Lung (tissue), 12 donors: Measurements from ENCODE around the gene TENT5A. TPM values are rescaled to one million over a fixed set of nuclear protein-coding genes. Genes with fewer than 3 reads are reported as not detected.

ENCODE experiments used
- ATAC-seq: fragments of 200-7000 bp; cut with Tn5 transposase; one replicate; pipeline ENCODE4 v1.9.1; 2020; ENCODE audit warnings: moderate number of reproducible peaks; ENCODE audit not compliant: insufficient read depth, low FRiP score
- DNase-seq, 3 donors: peaks; one replicate each; pipeline ENCODE4 v3.0.0-alpha.2; 2013 to 2017
- H3K27ac ChIP-seq, 2 donors: one replicate each; pipeline ENCODE4 v1.5.1; 2013; ENCODE audit warnings: mild to moderate bottlenecking in 2 of 2, moderate library complexity in 2 of 2, control low read depth in 1 of 2, inconsistent platforms in 1 of 2, low read depth in 1 of 2, low read length in 1 of 2
- H3K27me3 ChIP-seq, 3 donors: one replicate each; pipeline ENCODE4 v1.5.1; 2013; ENCODE audit warnings: low read length in 2 of 3; ENCODE audit not compliant: control insufficient read depth in 3 of 3, insufficient read depth in 3 of 3
- H3K36me3 ChIP-seq, 4 donors: one replicate each; pipeline ENCODE4 v1.5.1; 2013; ENCODE audit warnings: low read length in 4 of 4, mild to moderate bottlenecking in 1 of 4, moderate library complexity in 1 of 4; ENCODE audit not compliant: control insufficient read depth in 4 of 4, insufficient read depth in 4 of 4
- H3K4me1 ChIP-seq, 5 donors: one replicate each; pipeline ENCODE4 v1.5.1; 2013; ENCODE audit warnings: low read length in 5 of 5, mild to moderate bottlenecking in 2 of 5, moderate library complexity in 1 of 5; ENCODE audit not compliant: control insufficient read depth in 5 of 5, insufficient read depth in 5 of 5
- H3K4me3 ChIP-seq: one replicate; pipeline ENCODE4 v1.5.1; 2013; ENCODE audit warnings: mild to moderate bottlenecking, control low read depth, moderate library complexity
- H3K9ac ChIP-seq, 2 donors: one replicate each; pipeline ENCODE4 v1.5.1; 2013; ENCODE audit warnings: low read length in 2 of 2, control low read depth in 1 of 2; ENCODE audit not compliant: insufficient read depth in 1 of 2
- H3K9me3 ChIP-seq, 4 donors: one replicate each; pipeline ENCODE4 v1.5.1; 2013; ENCODE audit warnings: low read length in 3 of 4, mild to moderate bottlenecking in 1 of 4, moderate library complexity in 1 of 4; ENCODE audit not compliant: control insufficient read depth in 4 of 4, insufficient read depth in 3 of 4
- CTCF ChIP-seq: IDR thresholded peaks from 2 replicates; pipeline ENCODE4 v1.5.1; 2012; ENCODE audit warnings: mild to moderate bottlenecking; ENCODE audit errors: control extremely low read depth, extremely low read depth
- WGBS, 2 donors: extraction: QIAGEN DNeasy Blood & Tissue Kit; methylation state at CpG; one replicate each; pipeline ENCODE4 v1.1.7; 2013; 5-methylcytosine and 5-hydroxymethylcytosine counted together
- polyA plus RNA-seq, 2 donors: library from polyadenylated mRNA; stranded (reverse); fragments of 200-250 nt; gene quantifications; one replicate each; pipeline ENCODE4 v1.2.1, GENCODE V29; 2013
- total RNA-seq, 2 donors: library from RNA; depleted of rRNA in 1 of 2; stranded (reverse); fragments of >200 nt in 1 of 2; gene quantifications; one replicate each; pipeline ENCODE4 v1.2.1, GENCODE V29; 2014 to 2021
- donor health status: control.
- donor health status: control.
- donor health status: Bipolar disorder and iron deficiency.
- donor health status: healthy.
- donor health status: DM: yes; HTN: yes; CAD: no.

TENT5A gene
- total and polyA plus RNA-seq, 4 donors, result 3.7 to 29.8 (median 9.1) TPM

GRCh38 chr6:81708113-81708699 is 44.3 kb downstream of the TENT5A start:
- ATAC-seq (no peak), DNase-seq (no peak)
- Histone ChIP-seq H3K9ac (no peak overlapping the region), H3K4me1 (peaks cover 0 to 10% (median 0%) of the 10 kb centered on the region in 5 donors), H3K36me3 (no peaks in the 10 kb centered on the region), H3K9me3 (no peaks in the 10 kb centered on the region), H3K27me3 (no peaks in the 10 kb centered on the region), H3K4me3 (no peak overlapping the region), H3K27ac (peak overlapping the region in 1 of 2 donors; percentile 74)
- no peak for TF ChIP-seq CTCF
- 67 to 83% methylated on average over 5 of the region's 5 CpGs for WGBS, 2 donors

GRCh38 chr6:81704700-81705099 is 47.8 kb downstream of the TENT5A start:
- DNase-seq (no peak), ATAC-seq (no peak)
- Histone ChIP-seq H3K4me1 (peaks cover 0 to 7% (median 0%) of the 10 kb centered on the region in 5 donors), H3K4me3 (no peak overlapping the region), H3K36me3 (no peaks in the 10 kb centered on the region), H3K27me3 (no peaks in the 10 kb centered on the region), H3K9me3 (no peaks in the 10 kb centered on the region), H3K27ac (no peak overlapping the region), H3K9ac (no peak overlapping the region)
- no peak for TF ChIP-seq CTCF

- no peak overlapping the region for H3K9ac ChIP-seq
- DNase-seq (no peak), ATAC-seq (no peak)
- H3K4me3 ChIP-seq, result no peak overlapping the region
- H3K4me1 ChIP-seq, result peaks cover 0 to 6% (median 0%) of the 10 kb centered on the region in 5 donors
- no peak overlapping the region for H3K27ac ChIP-seq
- no peaks in the 10 kb centered on the region for H3K27me3 ChIP-seq
- 90 to 93% methylated on average over 1 of the region's 1 CpG for WGBS, 2 donors
- H3K9me3 ChIP-seq, result no peaks in the 10 kb centered on the region
- TF ChIP-seq CTCF, result no peak
- H3K36me3 ChIP-seq, result no peaks in the 10 kb centered on the region
Observed at GRCh38 chr6:81700414-81700813, 52.1 kb downstream of the TENT5A start.

- peaks cover 0 to 6% (median 0%) of the 10 kb centered on the region in 5 donors for H3K4me1 ChIP-seq
- no peak for DNase-seq
- H3K9me3 ChIP-seq, result no peaks in the 10 kb centered on the region
- 83 to 91% methylated on average over 6 of the region's 6 CpGs for WGBS, 2 donors
- H3K27ac ChIP-seq, result peak overlapping the region in 1 of 2 donors; percentile 34
- no peak for TF ChIP-seq CTCF
- H3K9ac ChIP-seq, result no peak overlapping the region
- ATAC-seq, result no peak
- no peaks in the 10 kb centered on the region for H3K36me3 ChIP-seq
- no peak overlapping the region for H3K4me3 ChIP-seq
- H3K27me3 ChIP-seq, result no peaks in the 10 kb centered on the region
Observed at GRCh38 chr6:81697559-81697958, 54.9 kb downstream of the TENT5A start.
